Left forelimb (tissue), 1 donor: ENCODE data around the gene ETFBKMT.
"Not testable (repeated sequence)": the region's sequence is repeated elsewhere in the genome, so short reads cannot be mapped to it uniquely, and the experiment has no call there.

Experiments used
- DNase-seq: peaks from one replicate; pipeline ENCODE4 v3.0.0-alpha.2; 2018; ENCODE audit warnings: low spot score

Gene ETFBKMT

GRCh38 chr12:31655792-31656191, 3.7 kb upstream of the ETFBKMT start:
- no peak for DNase-seq

- DNase-seq = no peak
Measured at GRCh38 chr12:31658471-31659086, 909 bp upstream of the ETFBKMT start.

GRCh38 chr12:31662176-31662849, 2.8 kb downstream of the ETFBKMT start:
- no peak for DNase-seq

GRCh38 chr12:31663576-31663975, 4.1 kb downstream of the ETFBKMT start:
- DNase-seq = no peak

- DNase-seq = no peak
Measured at GRCh38 chr12:31664038-31664437, 4.5 kb downstream of the ETFBKMT start.

GRCh38 chr12:31669020-31669419, 9.5 kb downstream of the ETFBKMT start:
- no peak for DNase-seq

GRCh38 chr12:31669582-31669981, 10.1 kb downstream of the ETFBKMT start:
- DNase-seq = not testable (repeated sequence)

GRCh38 chr12:31672521-31672920, 13.0 kb downstream of the ETFBKMT start:
- no peak for DNase-seq

- no peak for DNase-seq
Measured at GRCh38 chr12:31682136-31682962, 22.9 kb downstream of the ETFBKMT start.

GRCh38 chr12:31685801-31686200, 26.3 kb downstream of the ETFBKMT start:
- DNase-seq = no peak

GRCh38 chr12:31687101-31687527, 27.6 kb downstream of the ETFBKMT start:
- no peak for DNase-seq

- not testable (repeated sequence) for DNase-seq
Measured at GRCh38 chr12:31689921-31690320, 30.4 kb downstream of the ETFBKMT start.

- DNase-seq = no peak
Measured at GRCh38 chr12:31702047-31702446, 42.6 kb downstream of the ETFBKMT start.

GRCh38 chr12:31705621-31706020, 46.1 kb downstream of the ETFBKMT start:
- DNase-seq = no peak

GRCh38 chr12:31708118-31708517, 48.6 kb downstream of the ETFBKMT start:
- not testable (repeated sequence) for DNase-seq

- DNase-seq = no peak
Measured at GRCh38 chr12:31710021-31710818, 50.7 kb downstream of the ETFBKMT start.

- DNase-seq = no peak
Measured at GRCh38 chr12:31712877-31713276, 53.4 kb downstream of the ETFBKMT start.

GRCh38 chr12:31714406-31715271, 55.2 kb downstream of the ETFBKMT start:
- DNase-seq = no peak

GRCh38 chr12:31715283-31715825, 55.9 kb downstream of the ETFBKMT start:
- no peak for DNase-seq

- DNase-seq = not testable (repeated sequence)
Measured at GRCh38 chr12:31716998-31717397, 57.5 kb downstream of the ETFBKMT start.
